ENCODE measurements around the gene TCHP.

TCHP gene

DNA sequence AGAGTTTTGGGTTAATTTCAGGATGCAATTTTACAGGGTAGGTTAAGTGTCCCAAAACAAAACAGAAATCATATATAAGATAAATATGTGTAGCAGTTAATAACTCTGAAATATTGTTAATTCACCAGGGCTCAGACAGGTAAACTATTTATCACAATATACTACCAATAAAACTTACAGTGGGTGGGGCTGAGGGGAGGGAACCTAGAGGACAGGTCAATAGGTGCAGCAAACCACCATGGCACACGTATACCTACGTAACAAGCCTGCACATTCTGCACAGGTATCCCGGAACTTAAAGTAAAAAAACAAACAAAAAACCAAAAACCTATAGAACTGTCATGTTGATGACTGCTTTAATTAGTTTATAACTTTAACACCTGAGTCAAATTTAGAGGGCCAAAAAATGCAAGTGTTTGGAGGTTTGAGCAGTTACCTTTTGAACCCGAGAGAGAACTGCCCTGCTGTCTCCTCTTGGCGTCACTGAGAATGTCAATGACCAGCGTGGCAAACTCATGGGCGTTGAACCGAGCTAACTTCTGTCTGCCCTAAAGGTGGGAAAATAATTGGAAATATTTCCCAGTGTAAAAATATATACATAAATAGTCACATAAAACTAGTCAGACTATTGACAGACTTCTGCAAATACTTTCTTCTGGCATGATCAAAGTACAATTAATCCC lies 59.5 kb downstream of the TCHP start:
- 95 to 98% methylated on average over 6 to 8 of the region's 8 CpGs for WGBS, 2 experiments
- Histone ChIP-seq H3K36me3 (ENCODE audit: control insufficient read depth, insufficient read depth, low read length) (peaks cover 2% of the 10 kb centered on the region), H3K27me3 (ENCODE audit: control insufficient read depth, insufficient read depth, low read length, poor library complexity, severe bottlenecking) (no peaks in the 10 kb centered on the region), H3K9me3 (ENCODE audit: control insufficient read depth, low read length) (no peaks in the 10 kb centered on the region), H3K27ac (ENCODE audit: insufficient read depth, low read depth, low read length, poor library complexity, severe bottlenecking) (no peak overlapping the region), H3K4me1 (ENCODE audit: control insufficient read depth, insufficient read depth, low read length) (no peaks in the 10 kb centered on the region), H3K4me3 (ENCODE audit: insufficient read depth, low read depth, low read length) (no peak overlapping the region)

DNA sequence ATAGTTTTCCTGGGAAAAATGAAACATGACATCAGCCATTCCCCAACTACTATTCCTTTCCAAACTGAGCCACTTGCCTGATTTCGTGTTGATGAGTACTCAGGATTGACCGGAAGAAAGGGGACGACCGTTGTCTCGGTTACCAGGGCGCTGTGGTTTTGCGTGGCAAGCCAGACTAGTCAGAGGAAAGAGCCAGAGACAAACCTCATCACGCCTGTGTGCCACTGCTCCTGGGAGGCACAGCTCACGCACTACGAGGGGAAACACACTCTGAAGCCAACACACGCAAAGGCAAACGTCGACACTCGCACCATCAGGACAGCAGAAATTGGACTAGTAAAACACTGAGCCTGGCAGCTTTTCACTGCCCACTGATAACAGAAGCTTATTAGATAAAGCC lies 61.1 kb downstream of the TCHP start:
- Histone ChIP-seq H3K4me3 (ENCODE audit: insufficient read depth, low read depth, low read length) (no peak overlapping the region), H3K27ac (ENCODE audit: insufficient read depth, low read depth, low read length, poor library complexity, severe bottlenecking) (no peak overlapping the region), H3K27me3 (ENCODE audit: control insufficient read depth, insufficient read depth, low read length, poor library complexity, severe bottlenecking) (no peaks in the 10 kb centered on the region), H3K9me3 (ENCODE audit: control insufficient read depth, low read length) (no peaks in the 10 kb centered on the region), H3K4me1 (ENCODE audit: control insufficient read depth, insufficient read depth, low read length) (no peaks in the 10 kb centered on the region), H3K36me3 (ENCODE audit: control insufficient read depth, insufficient read depth, low read length) (peaks cover 11% of the 10 kb centered on the region)
- WGBS, 2 experiments: 92 to 93% methylated on average over 14 of the region's 14 CpGs

DNA sequence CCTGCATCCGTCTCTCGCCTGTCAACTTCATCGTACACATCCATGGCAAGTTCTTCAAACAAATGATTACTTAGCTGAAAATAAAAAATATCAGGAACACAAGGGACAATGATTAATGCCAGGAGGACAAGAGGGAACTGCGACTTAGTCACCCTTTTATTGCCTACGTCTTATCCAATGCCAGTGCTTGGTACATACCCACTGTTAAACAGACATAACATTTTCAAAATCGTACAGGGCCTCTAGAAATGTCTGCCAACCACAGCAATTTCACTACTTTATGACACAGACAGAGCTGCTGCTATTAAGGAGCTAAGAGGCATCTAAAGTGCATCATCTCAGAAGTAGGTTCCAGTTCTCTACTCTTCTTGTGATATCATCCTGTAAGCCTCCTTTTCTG lies 61.5 kb downstream of the TCHP start:
- no peaks in the 10 kb centered on the region for H3K4me1 ChIP-seq (ENCODE audit: control insufficient read depth, insufficient read depth, low read length)
- H3K9me3 ChIP-seq (ENCODE audit: control insufficient read depth, low read length): no peaks in the 10 kb centered on the region
- H3K4me3 ChIP-seq (ENCODE audit: insufficient read depth, low read depth, low read length): no peak overlapping the region
- H3K27ac ChIP-seq (ENCODE audit: insufficient read depth, low read depth, low read length, poor library complexity, severe bottlenecking): no peak overlapping the region
- H3K36me3 ChIP-seq (ENCODE audit: control insufficient read depth, insufficient read depth, low read length): peaks cover 11% of the 10 kb centered on the region
- 95 to 96% methylated on average over 6 of the region's 6 CpGs for WGBS, 2 experiments
- no peaks in the 10 kb centered on the region for H3K27me3 ChIP-seq (ENCODE audit: control insufficient read depth, insufficient read depth, low read length, poor library complexity, severe bottlenecking)

DNA sequence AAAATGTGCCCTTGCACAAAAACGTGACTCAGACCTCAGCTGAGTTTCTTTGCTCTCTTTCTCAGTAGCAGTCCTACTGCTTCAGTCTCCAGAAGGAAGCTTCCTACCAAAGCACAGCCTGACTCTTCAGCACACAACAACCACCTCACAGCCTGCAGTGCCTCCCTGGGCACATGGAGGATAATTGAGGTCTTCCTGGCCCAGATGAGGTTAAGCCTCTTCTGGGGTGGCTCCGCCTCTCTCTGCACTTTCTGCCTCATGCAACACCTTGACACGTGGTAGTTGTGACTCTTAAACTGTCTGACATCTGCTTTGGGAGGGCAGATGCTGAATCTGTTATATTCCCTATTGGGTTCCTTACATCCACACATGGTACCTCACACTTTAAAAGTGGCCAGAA lies 62.3 kb downstream of the TCHP start:
- Histone ChIP-seq H3K27me3 (ENCODE audit: control insufficient read depth, insufficient read depth, low read length, poor library complexity, severe bottlenecking) (no peaks in the 10 kb centered on the region), H3K4me1 (ENCODE audit: control insufficient read depth, insufficient read depth, low read length) (no peaks in the 10 kb centered on the region), H3K9me3 (ENCODE audit: control insufficient read depth, low read length) (no peaks in the 10 kb centered on the region), H3K27ac (ENCODE audit: insufficient read depth, low read depth, low read length, poor library complexity, severe bottlenecking) (no peak overlapping the region), H3K4me3 (ENCODE audit: insufficient read depth, low read depth, low read length) (no peak overlapping the region), H3K36me3 (ENCODE audit: control insufficient read depth, insufficient read depth, low read length) (peaks cover 11% of the 10 kb centered on the region)
- 80 to 81% methylated on average over 3 of the region's 3 CpGs for WGBS, 2 experiments

DNA sequence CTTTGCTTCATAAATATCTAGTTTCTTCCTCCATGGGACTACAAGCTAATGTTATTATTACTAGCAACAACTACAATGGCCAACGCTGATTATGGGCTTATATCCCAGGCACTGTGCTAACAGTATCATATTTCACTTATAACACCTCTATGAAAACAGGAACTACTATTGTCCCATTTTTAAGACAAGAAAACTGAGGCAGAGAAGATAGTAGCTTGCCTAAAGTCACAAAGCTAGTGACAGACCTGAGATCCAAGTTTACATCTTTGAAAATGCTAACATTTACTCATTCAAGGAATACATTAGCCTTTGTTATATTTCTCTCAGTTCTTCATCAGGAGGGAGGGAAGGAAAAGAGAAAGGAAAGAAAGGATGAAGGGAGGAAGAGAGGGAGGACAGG lies 63.3 kb downstream of the TCHP start:
- no peaks in the 10 kb centered on the region for H3K27me3 ChIP-seq (ENCODE audit: control insufficient read depth, insufficient read depth, low read length, poor library complexity, severe bottlenecking)
- no peak overlapping the region for H3K4me3 ChIP-seq (ENCODE audit: insufficient read depth, low read depth, low read length)
- no peaks in the 10 kb centered on the region for H3K9me3 ChIP-seq (ENCODE audit: control insufficient read depth, low read length)
- H3K27ac ChIP-seq (ENCODE audit: insufficient read depth, low read depth, low read length, poor library complexity, severe bottlenecking): no peak overlapping the region
- WGBS, 2 experiments: 86 to 92% methylated on average over 1 of the region's 1 CpG
- H3K4me1 ChIP-seq (ENCODE audit: control insufficient read depth, insufficient read depth, low read length): no peaks in the 10 kb centered on the region
- H3K36me3 ChIP-seq (ENCODE audit: control insufficient read depth, insufficient read depth, low read length): peaks cover 14% of the 10 kb centered on the region

DNA sequence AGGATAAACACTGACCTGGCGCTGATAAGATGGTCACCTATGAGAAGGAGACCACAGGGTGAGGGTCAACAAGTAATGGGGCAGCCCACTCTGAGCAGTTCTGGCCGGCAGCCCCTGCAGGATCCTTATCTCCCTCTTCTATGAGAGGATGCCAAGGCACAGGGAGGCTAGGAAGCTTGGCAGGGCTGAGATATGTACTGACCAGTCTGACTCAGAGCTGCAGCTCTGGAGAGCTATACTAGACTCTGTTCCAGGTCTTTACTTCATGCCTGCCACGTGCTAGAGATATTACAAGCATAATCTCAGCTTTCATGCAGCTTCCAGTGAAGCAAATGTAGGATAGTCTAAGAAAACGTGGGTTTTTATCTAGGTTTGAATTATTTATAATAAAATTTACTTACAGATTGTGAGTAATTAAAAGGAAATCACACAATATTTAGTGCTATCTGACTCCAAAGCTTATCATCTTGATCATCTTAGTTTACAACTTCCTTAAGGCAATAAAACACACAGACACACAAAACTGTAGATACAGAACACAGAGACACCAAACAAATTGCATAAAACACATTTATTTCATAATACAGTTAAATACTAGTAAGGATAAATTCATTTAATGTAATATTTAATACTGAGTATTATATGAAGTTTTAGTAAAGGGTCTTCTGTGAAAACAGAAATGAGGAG lies 63.8 kb downstream of the TCHP start:
- 89 to 92% methylated on average over 3 of the region's 4 CpGs for WGBS, 2 experiments
- H3K36me3 ChIP-seq (ENCODE audit: control insufficient read depth, insufficient read depth, low read length): peaks cover 14% of the 10 kb centered on the region
- no peaks in the 10 kb centered on the region for H3K4me1 ChIP-seq (ENCODE audit: control insufficient read depth, insufficient read depth, low read length)

DNA sequence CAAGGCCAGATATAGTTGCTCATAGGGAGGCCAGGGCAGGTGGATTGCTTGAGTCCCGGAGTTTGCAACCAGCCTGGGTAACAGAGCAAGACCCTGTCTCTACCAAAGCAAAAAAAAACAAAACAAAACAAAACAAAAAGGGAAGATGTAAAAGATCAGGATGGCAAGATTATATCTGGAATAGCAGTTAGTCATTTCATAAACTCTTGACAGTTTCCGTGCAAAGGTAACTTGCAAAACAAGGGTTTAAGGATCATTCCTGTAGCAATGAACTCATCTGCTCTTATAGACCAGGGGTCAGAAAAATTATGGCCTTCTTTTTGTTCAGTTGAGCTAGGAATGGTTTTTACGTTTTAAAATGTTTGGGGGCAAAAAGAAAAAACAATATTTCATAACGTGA lies 66.5 kb downstream of the TCHP start:
- Histone ChIP-seq H3K27ac (ENCODE audit: insufficient read depth, low read depth, low read length, poor library complexity, severe bottlenecking) (no peak overlapping the region), H3K4me1 (ENCODE audit: control insufficient read depth, insufficient read depth, low read length) (no peaks in the 10 kb centered on the region), H3K9me3 (ENCODE audit: control insufficient read depth, low read length) (no peaks in the 10 kb centered on the region), H3K4me3 (ENCODE audit: insufficient read depth, low read depth, low read length) (no peak overlapping the region), H3K27me3 (ENCODE audit: control insufficient read depth, insufficient read depth, low read length, poor library complexity, severe bottlenecking) (no peaks in the 10 kb centered on the region), H3K36me3 (ENCODE audit: control insufficient read depth, insufficient read depth, low read length) (peaks cover 14% of the 10 kb centered on the region)
- WGBS, 2 experiments: 92 to 97% methylated on average over 4 of the region's 4 CpGs

More for the DNA sequence above, 63.8 kb downstream of the TCHP start:
- no peak overlapping the region for H3K4me3 ChIP-seq (ENCODE audit: insufficient read depth, low read depth, low read length)
- no peaks in the 10 kb centered on the region for H3K9me3 ChIP-seq (ENCODE audit: control insufficient read depth, low read length)
- no peak overlapping the region for H3K27ac ChIP-seq (ENCODE audit: insufficient read depth, low read depth, low read length, poor library complexity, severe bottlenecking)
- H3K27me3 ChIP-seq (ENCODE audit: control insufficient read depth, insufficient read depth, low read length, poor library complexity, severe bottlenecking): no peaks in the 10 kb centered on the region

DNA sequence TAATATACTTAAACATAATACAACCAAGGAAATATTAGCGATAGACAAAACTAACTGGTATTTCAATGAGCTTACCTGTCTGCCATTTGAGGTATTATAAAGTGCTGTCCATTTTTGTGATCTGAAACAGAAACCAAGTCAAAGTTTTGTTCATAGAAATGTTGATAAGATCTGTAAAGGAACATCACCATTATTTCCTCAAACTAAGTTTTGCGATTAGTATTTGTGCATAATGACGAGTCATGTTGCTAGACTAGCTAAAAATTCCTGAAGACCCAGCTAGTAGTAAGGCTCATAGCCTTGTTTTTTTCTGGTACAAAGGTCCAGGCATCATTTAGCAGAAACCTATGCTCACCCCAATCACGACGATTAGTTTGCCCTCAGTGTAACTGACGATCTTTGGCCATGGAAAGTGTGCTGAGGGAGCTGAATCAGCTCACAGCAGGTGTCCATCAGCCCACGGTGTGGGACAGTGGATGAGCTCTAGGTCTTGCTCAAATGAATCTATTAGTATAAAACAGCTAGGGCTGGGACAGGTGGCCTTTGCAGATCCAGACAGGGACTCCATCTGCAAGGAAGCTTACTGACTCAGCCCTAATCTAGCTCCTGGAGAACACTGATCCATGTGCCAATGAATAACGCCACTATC lies 67.4 kb downstream of the TCHP start:
- no peaks in the 10 kb centered on the region for H3K4me1 ChIP-seq (ENCODE audit: control insufficient read depth, insufficient read depth, low read length)
- H3K36me3 ChIP-seq (ENCODE audit: control insufficient read depth, insufficient read depth, low read length): peaks cover 14% of the 10 kb centered on the region
- no peak overlapping the region for H3K27ac ChIP-seq (ENCODE audit: insufficient read depth, low read depth, low read length, poor library complexity, severe bottlenecking)
- no peaks in the 10 kb centered on the region for H3K27me3 ChIP-seq (ENCODE audit: control insufficient read depth, insufficient read depth, low read length, poor library complexity, severe bottlenecking)
- no peaks in the 10 kb centered on the region for H3K9me3 ChIP-seq (ENCODE audit: control insufficient read depth, low read length)
- H3K4me3 ChIP-seq (ENCODE audit: insufficient read depth, low read depth, low read length): no peak overlapping the region
- 74 to 80% methylated on average over 7 to 8 of the region's 8 CpGs for WGBS, 2 experiments

All from ectodermal cell (in vitro differentiated cells).